Measurements from ENCODE around the gene SASH1.

GRCh38 chr6:148405894-148406293, 63.3 kb downstream of the SASH1 start:
- TF ChIP-seq CTCF (conservative IDR thresholded peaks at IDR 0.05 in 1 of 2, IDR thresholded peaks at IDR 0.05 in 1 of 2; ENCODE audit: low read depth in 1 of 2, low read length in 2 of 2) (no peak), EZH2 (IDR thresholded peaks at IDR 0.05; ENCODE audit: low read length, missing control alignments) (no peak)
